HFFc6 (cell line): ENCODE data around the gene RALGPS2. TPM values are rescaled to one million over a fixed set of nuclear protein-coding genes. Genes with fewer than 3 reads are reported as not detected.

ENCODE experiments used
- DNase-seq: peaks from one replicate; pipeline ENCODE4 v3.0.0-alpha.2; 2018
- H3K27ac Mint-ChIP-seq: 2 replicates; pipeline ENCODE4 v1.8.0; 2020; ENCODE audit warnings: mild to moderate bottlenecking, mixed read lengths
- H3K27me3 Mint-ChIP-seq: 2 replicates; pipeline ENCODE4 v1.8.0; 2021; ENCODE audit warnings: mild to moderate bottlenecking, moderate library complexity, mixed read lengths; ENCODE audit not compliant: insufficient read depth
- H3K36me3 Mint-ChIP-seq: 2 replicates; pipeline ENCODE4 v1.8.0; 2021; ENCODE audit warnings: low read depth, mixed read lengths
- H3K4me1 Mint-ChIP-seq: 2 replicates; pipeline ENCODE4 v1.8.0; 2020; ENCODE audit warnings: low read depth, mixed read lengths
- H3K4me3 Mint-ChIP-seq: 2 replicates; pipeline ENCODE4 v1.8.0; 2020; ENCODE audit warnings: mild to moderate bottlenecking, moderate library complexity, mixed read lengths
- H3K9me3 Mint-ChIP-seq: 2 replicates; pipeline ENCODE4 v1.8.0; 2020; ENCODE audit warnings: mild to moderate bottlenecking, mixed read lengths
- CTCF ChIP-seq: fragments of 200-600 bp; sonication (generic); IDR thresholded peaks from 2 replicates; pipeline ENCODE4 v1.5.0; 2021; ENCODE audit warnings: antibody characterized with exemption, mild to moderate bottlenecking
- total RNA-seq, 6 experiments: library from RNA; stranded (reverse); fragmentation: NEBNext Ultra II Directional; extraction: Animal tissue kit (Norgen Biotek cat#: 25700); gene quantifications; 2 replicates in 1 of 6; 3 replicates in 5 of 6; pipeline ENCODE4 v1.2.3, GENCODE V29; 2021

RALGPS2 gene
- total RNA-seq, 6 experiments from 2014 or later = 41.5 to 59.2 (median 48.9) TPM

GRCh38 chr1:178862416-178862815, 137.4 kb downstream of the RALGPS2 start:
- peaks cover 12% of the 10 kb centered on the region for H3K36me3 Mint-ChIP-seq
- peaks cover 16% of the 10 kb centered on the region for H3K4me1 Mint-ChIP-seq
- no peak overlapping the region for H3K4me3 Mint-ChIP-seq
- H3K27ac Mint-ChIP-seq = no peak overlapping the region
- peaks cover 2% of the 10 kb centered on the region for H3K27me3 Mint-ChIP-seq
- DNase-seq = no peak
- no peaks in the 10 kb centered on the region for H3K9me3 Mint-ChIP-seq
- TF ChIP-seq CTCF = no peak

DNA sequence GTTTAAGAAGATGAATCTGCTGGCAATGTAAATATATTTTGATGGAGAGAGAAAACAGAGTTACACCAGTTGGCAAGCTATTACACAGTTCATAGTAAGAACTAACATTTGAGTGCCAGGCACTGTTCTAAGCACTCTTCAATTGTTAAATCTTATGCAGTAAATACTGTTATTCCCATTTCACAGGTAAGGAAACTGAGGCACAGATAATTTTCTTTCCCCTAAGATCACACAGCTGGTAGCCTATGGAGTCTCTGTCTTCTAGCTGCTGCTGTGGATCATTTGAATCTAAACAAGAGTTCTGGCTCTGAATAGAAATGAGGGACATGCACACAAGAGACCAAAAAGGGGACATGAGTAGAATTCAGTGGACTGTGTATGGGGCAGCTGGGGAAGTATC, 137.8 kb downstream of the RALGPS2 start:
- Mint-ChIP-seq H3K4me1 (peaks cover 21% of the 10 kb centered on the region), H3K27ac (no peak overlapping the region), H3K4me3 (no peak overlapping the region), H3K36me3 (peaks cover 12% of the 10 kb centered on the region), H3K9me3 (no peaks in the 10 kb centered on the region), H3K27me3 (peaks cover 2% of the 10 kb centered on the region)
- no peak for DNase-seq
- no peak for TF ChIP-seq CTCF

DNA sequence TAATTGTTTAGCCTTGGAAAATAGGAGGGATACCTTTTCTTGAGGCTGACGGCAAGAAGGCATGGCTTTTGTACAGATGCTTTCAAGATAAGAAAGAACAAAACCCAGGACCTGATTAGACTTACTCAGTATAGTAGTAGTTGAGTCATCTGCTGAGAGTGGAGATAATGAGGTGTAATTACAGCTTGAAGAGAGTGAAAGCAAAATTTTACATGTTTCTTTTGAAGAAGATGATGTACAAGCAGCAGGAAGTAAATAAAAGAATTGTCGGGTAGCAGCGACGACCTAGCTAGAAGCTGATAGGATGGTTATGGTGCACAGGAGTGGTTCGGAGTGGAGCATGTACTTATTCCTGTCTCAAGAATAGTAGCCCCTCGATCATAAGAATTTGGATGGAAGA, 139.3 kb downstream of the RALGPS2 start:
- Mint-ChIP-seq H3K27ac (no peak overlapping the region), H3K27me3 (peaks cover 2% of the 10 kb centered on the region), H3K9me3 (no peaks in the 10 kb centered on the region), H3K36me3 (peaks cover 12% of the 10 kb centered on the region), H3K4me3 (no peak overlapping the region), H3K4me1 (peaks cover 28% of the 10 kb centered on the region)
- no peak for DNase-seq
- TF ChIP-seq CTCF = no peak

- Mint-ChIP-seq H3K4me1 (peaks cover 61% of the 10 kb centered on the region), H3K4me3 (peak overlapping the region; percentile 70; the same call in 1 of the 2 replicates), H3K27ac (peak overlapping the region; percentile 57; the same call in 1 of the 2 replicates), H3K9me3 (no peaks in the 10 kb centered on the region), H3K36me3 (peaks cover 5% of the 10 kb centered on the region), H3K27me3 (peaks cover 3% of the 10 kb centered on the region)
- DNase-seq = no peak
- no peak for TF ChIP-seq CTCF
These were observed 142.6 kb downstream of the RALGPS2 start for GRCh38 chr1:178867670-178868069.

GRCh38 chr1:178868706-178869105, 143.7 kb downstream of the RALGPS2 start:
- H3K27ac Mint-ChIP-seq = no peak overlapping the region
- peaks cover 63% of the 10 kb centered on the region for H3K4me1 Mint-ChIP-seq
- peaks cover 8% of the 10 kb centered on the region for H3K36me3 Mint-ChIP-seq
- DNase-seq = no peak
- H3K4me3 Mint-ChIP-seq = peak overlapping the region; percentile 35; the same call in 1 of the 2 replicates
- H3K27me3 Mint-ChIP-seq = peaks cover 5% of the 10 kb centered on the region
- no peaks in the 10 kb centered on the region for H3K9me3 Mint-ChIP-seq
- TF ChIP-seq CTCF = no peak
